ENCODE data around the gene CFAP99. TPM values are rescaled to one million over a fixed set of nuclear protein-coding genes. Genes with fewer than 3 reads are reported as not detected.

The CFAP99 gene
- total and polyA plus RNA-seq, 9 of the 15 experiments (the other 6 are each of a cell fraction or from before 2014, with no cell fraction given): 0.07 to 0.18 (median 0.09) TPM; not detected in 6

DNA sequence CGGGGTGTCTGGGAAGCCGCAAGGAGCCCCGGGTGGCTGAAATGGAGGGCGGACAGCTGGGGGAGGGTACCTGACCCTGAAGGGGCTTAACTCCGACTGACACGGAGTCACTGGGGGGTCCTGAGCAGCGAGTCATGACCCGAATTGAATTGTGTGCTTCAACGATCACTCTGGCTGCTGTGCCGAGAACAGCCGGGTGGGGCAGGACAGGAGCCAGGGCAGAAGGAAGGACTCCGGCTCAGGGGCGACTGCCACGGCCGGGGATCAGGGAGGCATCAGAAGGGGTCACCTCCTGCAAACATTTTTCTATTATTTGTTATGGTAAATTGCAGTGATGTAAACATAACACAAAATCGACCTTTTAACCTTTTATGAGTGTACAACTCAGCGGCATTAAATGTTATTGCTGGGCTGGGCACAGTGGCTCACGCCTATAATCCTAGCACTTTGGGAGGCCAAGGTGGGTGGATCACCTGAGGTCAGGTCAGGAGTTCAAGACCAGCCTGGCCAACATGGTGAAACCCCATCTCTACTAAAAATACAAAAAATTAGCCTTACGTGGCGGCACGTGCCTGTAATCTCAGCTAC, 21.9 kb upstream of the CFAP99 start (continued):
- TF ChIP-seq, protein P1, sequence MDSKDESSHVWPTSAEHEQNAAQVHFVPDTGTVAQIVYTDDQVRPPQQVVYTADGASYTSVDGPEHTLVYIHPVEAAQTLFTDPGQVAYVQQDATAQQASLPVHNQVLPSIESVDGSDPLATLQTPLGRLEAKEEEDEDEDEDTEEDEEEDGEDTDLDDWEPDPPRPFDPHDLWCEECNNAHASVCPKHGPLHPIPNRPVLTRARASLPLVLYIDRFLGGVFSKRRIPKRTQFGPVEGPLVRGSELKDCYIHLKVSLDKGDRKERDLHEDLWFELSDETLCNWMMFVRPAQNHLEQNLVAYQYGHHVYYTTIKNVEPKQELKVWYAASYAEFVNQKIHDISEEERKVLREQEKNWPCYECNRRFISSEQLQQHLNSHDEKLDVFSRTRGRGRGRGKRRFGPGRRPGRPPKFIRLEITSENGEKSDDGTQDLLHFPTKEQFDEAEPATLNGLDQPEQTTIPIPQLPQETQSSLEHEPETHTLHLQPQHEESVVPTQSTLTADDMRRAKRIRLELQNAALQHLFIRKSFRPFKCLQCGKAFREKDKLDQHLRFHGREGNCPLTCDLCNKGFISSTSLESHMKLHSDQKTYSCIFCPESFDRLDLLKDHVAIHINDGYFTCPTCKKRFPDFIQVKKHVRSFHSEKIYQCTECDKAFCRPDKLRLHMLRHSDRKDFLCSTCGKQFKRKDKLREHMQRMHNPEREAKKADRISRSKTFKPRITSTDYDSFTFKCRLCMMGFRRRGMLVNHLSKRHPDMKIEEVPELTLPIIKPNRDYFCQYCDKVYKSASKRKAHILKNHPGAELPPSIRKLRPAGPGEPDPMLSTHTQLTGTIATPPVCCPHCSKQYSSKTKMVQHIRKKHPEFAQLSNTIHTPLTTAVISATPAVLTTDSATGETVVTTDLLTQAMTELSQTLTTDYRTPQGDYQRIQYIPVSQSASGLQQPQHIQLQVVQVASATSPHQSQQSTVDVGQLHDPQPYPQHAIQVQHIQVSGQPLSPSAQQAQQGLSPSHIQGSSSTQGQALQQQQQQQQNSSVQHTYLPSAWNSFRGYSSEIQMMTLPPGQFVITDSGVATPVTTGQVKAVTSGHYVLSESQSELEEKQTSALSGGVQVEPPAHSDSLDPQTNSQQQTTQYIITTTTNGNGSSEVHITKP (IDR thresholded peaks at IDR 0.05; ENCODE audit: partially characterized antibody): peak; percentile 22
- TF ChIP-seq, protein P2, sequence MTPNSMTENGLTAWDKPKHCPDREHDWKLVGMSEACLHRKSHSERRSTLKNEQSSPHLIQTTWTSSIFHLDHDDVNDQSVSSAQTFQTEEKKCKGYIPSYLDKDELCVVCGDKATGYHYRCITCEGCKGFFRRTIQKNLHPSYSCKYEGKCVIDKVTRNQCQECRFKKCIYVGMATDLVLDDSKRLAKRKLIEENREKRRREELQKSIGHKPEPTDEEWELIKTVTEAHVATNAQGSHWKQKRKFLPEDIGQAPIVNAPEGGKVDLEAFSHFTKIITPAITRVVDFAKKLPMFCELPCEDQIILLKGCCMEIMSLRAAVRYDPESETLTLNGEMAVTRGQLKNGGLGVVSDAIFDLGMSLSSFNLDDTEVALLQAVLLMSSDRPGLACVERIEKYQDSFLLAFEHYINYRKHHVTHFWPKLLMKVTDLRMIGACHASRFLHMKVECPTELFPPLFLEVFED (CRISPR knock-in tag; conservative IDR thresholded peaks at IDR 0.05): no peak
- TF ChIP-seq ZFX (CRISPR knock-in tag; IDR thresholded peaks at IDR 0.05): no peak

All from K562 (cell line).